H9 (cell line): Measurements from ENCODE around the gene DGKD. TPM values are rescaled to one million over a fixed set of nuclear protein-coding genes. Genes with fewer than 3 reads are reported as not detected.
A peak's percentile ranks its signal among the peaks of the same experiment; 100 is the strongest.

Experiments used
- DNase-seq: peaks from one replicate; pipeline ENCODE4 v3.0.0-alpha.2; 2017
- H2AFZ ChIP-seq: one replicate; pipeline ENCODE4 v1.6.1; 2013; ENCODE audit warnings: mild to moderate bottlenecking, low read length, control low read depth, moderate library complexity
- H2AK5ac ChIP-seq: 2 replicates; pipeline ENCODE4 v1.6.1; 2013; ENCODE audit warnings: low read length, control low read depth, mixed read lengths; ENCODE audit not compliant: insufficient read length
- H2BK120ac ChIP-seq: one replicate; pipeline ENCODE4 v1.6.1; 2013; ENCODE audit warnings: low read depth, mild to moderate bottlenecking, low read length, control low read depth, inconsistent platforms; ENCODE audit not compliant: poor library complexity, severe bottlenecking
- H2BK12ac ChIP-seq: 2 replicates; pipeline ENCODE4 v1.6.1; 2013; ENCODE audit warnings: low read length, control low read depth, mixed read lengths, low read depth; ENCODE audit not compliant: insufficient read length
- H2BK15ac ChIP-seq: 2 replicates; pipeline ENCODE4 v1.6.1; 2013; ENCODE audit warnings: low read depth, low read length, control low read depth
- H2BK20ac ChIP-seq: one replicate; pipeline ENCODE4 v1.6.1; 2013; ENCODE audit warnings: low read depth, mild to moderate bottlenecking, low read length, control low read depth, inconsistent platforms; ENCODE audit not compliant: poor library complexity, severe bottlenecking
- H2BK5ac ChIP-seq: 2 replicates; pipeline ENCODE4 v1.6.1; 2013; ENCODE audit warnings: low read length, control low read depth, mixed read lengths; ENCODE audit not compliant: insufficient read length
- H3K14ac ChIP-seq: 2 replicates; pipeline ENCODE4 v1.6.1; 2013; ENCODE audit warnings: low read length, control low read depth; ENCODE audit not compliant: insufficient read depth
- H3K18ac ChIP-seq: 2 replicates; pipeline ENCODE4 v1.6.1; 2013; ENCODE audit warnings: low read depth, mild to moderate bottlenecking, mixed read lengths, low read length, control low read depth; ENCODE audit not compliant: insufficient read length
- H3K23ac ChIP-seq: 2 replicates; pipeline ENCODE4 v1.6.1; 2013; ENCODE audit warnings: low read length, control low read depth, mixed read lengths, low read depth; ENCODE audit not compliant: insufficient read length
- H3K23me2 ChIP-seq: 2 replicates; pipeline ENCODE4 v1.6.1; 2013; ENCODE audit warnings: low read depth, mild to moderate bottlenecking, mixed read lengths, low read length, control low read depth; ENCODE audit not compliant: insufficient read length, poor library complexity, severe bottlenecking
- H3K27ac ChIP-seq: 2 replicates; pipeline ENCODE4 v1.5.1; 2013; ENCODE audit warnings: low read length, control low read depth, mixed read lengths, low read depth; ENCODE audit not compliant: insufficient read length
- H3K27me3 ChIP-seq: 2 replicates; pipeline ENCODE4 v1.6.1; 2013; ENCODE audit warnings: low read length, control low read depth, inconsistent platforms; ENCODE audit not compliant: insufficient read depth
- H3K4ac ChIP-seq: 2 replicates; pipeline ENCODE4 v1.6.1; 2013; ENCODE audit warnings: low read depth, mild to moderate bottlenecking, control low read depth, inconsistent platforms, low read length, moderate library complexity
- H3K4me1 ChIP-seq: 2 replicates; pipeline ENCODE4 v1.6.1; 2013; ENCODE audit warnings: low read length, control low read depth, inconsistent platforms; ENCODE audit not compliant: insufficient read depth
- H3K4me2 ChIP-seq: 2 replicates; pipeline ENCODE4 v1.6.1; 2013; ENCODE audit warnings: low read length, control low read depth, mixed read lengths; ENCODE audit not compliant: insufficient read length, insufficient read depth
- H3K56ac ChIP-seq: 2 replicates; pipeline ENCODE4 v1.6.1; 2013; ENCODE audit warnings: low read depth, mild to moderate bottlenecking, mixed read lengths, low read length, control low read depth; ENCODE audit not compliant: insufficient read length
- H3K79me1 ChIP-seq: 2 replicates; pipeline ENCODE4 v1.6.1; 2013; ENCODE audit warnings: low read depth, mild to moderate bottlenecking, moderate library complexity, low read length, control low read depth, inconsistent platforms; ENCODE audit not compliant: insufficient read depth, poor library complexity, severe bottlenecking
- H3K79me2 ChIP-seq: 2 replicates; pipeline ENCODE4 v1.6.1; 2013; ENCODE audit warnings: low read length, control low read depth, inconsistent platforms; ENCODE audit not compliant: insufficient read depth
- H3K9ac ChIP-seq: 2 replicates; pipeline ENCODE4 v1.6.1; 2013; ENCODE audit warnings: low read length, control low read depth, mixed read lengths; ENCODE audit not compliant: insufficient read length; ENCODE audit errors: extremely low read depth
- H3K9me3 ChIP-seq: one replicate; pipeline ENCODE4 v1.6.1; 2013; ENCODE audit warnings: low read depth, low read length, inconsistent platforms; ENCODE audit not compliant: control insufficient read depth
- H3T11ph ChIP-seq: one replicate; pipeline ENCODE4 v1.6.1; 2013; ENCODE audit warnings: mild to moderate bottlenecking, low read length, control low read depth, inconsistent platforms
- H4K20me1 ChIP-seq: one replicate; pipeline ENCODE4 v1.6.1; 2013; ENCODE audit not compliant: control insufficient read depth, insufficient read length, insufficient read depth
- H4K5ac ChIP-seq: 2 replicates; pipeline ENCODE4 v1.6.1; 2013; ENCODE audit warnings: low read depth, mild to moderate bottlenecking, mixed read lengths, low read length, control low read depth; ENCODE audit not compliant: insufficient read length
- H4K8ac ChIP-seq: replicated peaks from 2 replicates; pipeline ENCODE4 v1.6.1; 2013; ENCODE audit warnings: low read length, control low read depth, mixed read lengths, low read depth; ENCODE audit not compliant: insufficient read length
- H4K91ac ChIP-seq: 2 replicates; pipeline ENCODE4 v1.6.1; 2013; ENCODE audit warnings: low read depth, mild to moderate bottlenecking, moderate library complexity, mixed read lengths, low read length, control low read depth; ENCODE audit not compliant: insufficient read length
- H3K27ac Mint-ChIP-seq, 3 experiments: 2 replicates in 2 of 3; 3 replicates in 1 of 3; pipeline ENCODE4 v1.8.0; 2020 to 2021; ENCODE audit warnings: mixed read lengths in 3 of 3, mild to moderate bottlenecking in 1 of 3, moderate library complexity in 1 of 3
- H3K27me3 Mint-ChIP-seq: 2 replicates; pipeline ENCODE4 v1.8.0; 2021; ENCODE audit warnings: low read depth, mild to moderate bottlenecking, moderate library complexity, mixed read lengths
- H3K36me3 Mint-ChIP-seq, 3 experiments: 2 replicates in 2 of 3; 3 replicates in 1 of 3; pipeline ENCODE4 v1.8.0; 2020 to 2021; ENCODE audit warnings: low read depth in 3 of 3, mixed read lengths in 3 of 3; ENCODE audit not compliant: insufficient read depth in 1 of 3
- H3K4me1 Mint-ChIP-seq, 2 experiments: 2 replicates each; pipeline ENCODE4 v1.8.0; 2020; ENCODE audit warnings: mixed read lengths in 2 of 2
- H3K4me3 Mint-ChIP-seq, 2 experiments: 2 replicates in 1 of 2; 3 replicates in 1 of 2; pipeline ENCODE4 v1.8.0; 2020 to 2021; ENCODE audit warnings: mild to moderate bottlenecking in 2 of 2, mixed read lengths in 2 of 2, moderate library complexity in 1 of 2
- H3K9me3 Mint-ChIP-seq, 2 experiments: 2 replicates in 1 of 2; 3 replicates in 1 of 2; pipeline ENCODE4 v1.8.0; 2020; ENCODE audit warnings: mild to moderate bottlenecking in 2 of 2, mixed read lengths in 2 of 2, moderate library complexity in 1 of 2
- CTCF ChIP-seq: fragments of 200-600 bp; sonication (generic); conservative IDR thresholded peaks from 3 replicates; pipeline ENCODE4 v1.8.0; 2021; ENCODE audit warnings: antibody characterized with exemption, mild to moderate bottlenecking
- WGBS: extraction: QIAGEN DNeasy Blood & Tissue Kit; methylation state at CpG from one replicate; pipeline ENCODE4 v1.1.7; 2013; ENCODE audit warnings: missing lambda C conversion rate, low lambda C conversion rate, mixed read lengths; ENCODE audit not compliant: insufficient read length; ENCODE audit errors: extremely low coverage; 5-methylcytosine and 5-hydroxymethylcytosine counted together
- total RNA-seq: library from RNA; stranded (reverse); gene quantifications from 2 replicates; pipeline ENCODE4 v1.2.1, GENCODE V29; 2021

The DGKD gene
- total RNA-seq, 1 experiment from 2014 or later: 20.7 TPM

GRCh38 chr2:233372855-233373254, 18.6 kb downstream of the DGKD start:
- Histone ChIP-seq H3K79me2 (peaks cover 2% of the 10 kb centered on the region; the same call in 1 of the 2 replicates), H3K56ac (no peak overlapping the region), H4K91ac (no peak overlapping the region), H3K79me1 (no peaks in the 10 kb centered on the region), H4K5ac (no peak overlapping the region), H2BK15ac (no peak overlapping the region), H3K14ac (no peak overlapping the region), H3K23ac (no peak overlapping the region), H4K20me1 (no peaks in the 10 kb centered on the region), H2BK120ac (no peak overlapping the region), H3K27ac (no peak overlapping the region), H2BK5ac (no peak overlapping the region), H3T11ph (no peak overlapping the region), H2BK20ac (no peak overlapping the region), H4K8ac (no peak overlapping the region), H3K4ac (no peak overlapping the region), H3K4me2 (no peak overlapping the region), H2AK5ac (no peak overlapping the region), H3K4me1 (no peaks in the 10 kb centered on the region; the same call in 1 of the 2 replicates), H3K23me2 (no peaks in the 10 kb centered on the region), H2BK12ac (no peak overlapping the region), H2AFZ (no peak overlapping the region), H3K9me3 (no peaks in the 10 kb centered on the region), H3K18ac (peak overlapping the region; percentile 27), H3K27me3 (no peaks in the 10 kb centered on the region), H3K9ac (no peak overlapping the region)
- H3K36me3 Mint-ChIP-seq: peaks cover 5 to 6% (median 5%) of the 10 kb centered on the region in 3 experiments; a peak in 6 of 7 replicates
- H3K27ac Mint-ChIP-seq: peak overlapping the region in 1 of 3 experiments; percentile 36; a peak in 1 of 7 replicates
- H3K27me3 Mint-ChIP-seq: no peaks in the 10 kb centered on the region
- no peak overlapping the region for H3K4me3 Mint-ChIP-seq
- WGBS: no CpG with 5 or more reads among the region's 8 CpGs
- no peaks in the 10 kb centered on the region for H3K9me3 Mint-ChIP-seq
- no peak for TF ChIP-seq CTCF
- no peak for DNase-seq
- H3K4me1 Mint-ChIP-seq: peaks cover 16% of the 10 kb centered on the region in 2 experiments
